HEK293T (cell line): ENCODE results near the gene KIAA1549.

Source experiments
- CTCF ChIA-PET: fragments of 350-600 bp; formaldehyde crosslinking; extraction: SDS; loops from one replicate; lab custom pipeline; 2021; ENCODE audit warnings: antibody characterized with exemption, inconsistent platforms; lab: Yijun Ruan, JAX
- POLR2A ChIA-PET: fragments of 350-600 bp; formaldehyde crosslinking; extraction: SDS; loops from one replicate; lab custom pipeline; 2020; ENCODE audit warnings: antibody characterized with exemption, inconsistent platforms; lab: Yijun Ruan, JAX
- DNase-seq: peaks from one replicate; pipeline ENCODE4 v3.0.0; 2012; ENCODE audit warnings: mixed read lengths; ENCODE audit errors: extremely low spot score
- ARNT ChIP-seq: fragments of 450-650 bp; IDR thresholded peaks from 2 replicates; pipeline ENCODE4 v1.6.1; 2017; ENCODE audit warnings: mild to moderate bottlenecking
- BHLHE40 ChIP-seq: fragments of 450-650 bp; IDR thresholded peaks from 2 replicates; pipeline ENCODE4 v1.6.1; 2016; ENCODE audit warnings: mild to moderate bottlenecking, moderate library complexity, borderline replicate concordance
- CTBP1 ChIP-seq: fragments of 450-650 bp; IDR thresholded peaks from 2 replicates; pipeline ENCODE4 v1.6.1; 2016; ENCODE audit warnings: borderline replicate concordance
- ELF4 ChIP-seq: fragments of 450-650 bp; IDR thresholded peaks from 2 replicates; pipeline ENCODE4 v1.6.1; 2017; ENCODE audit warnings: antibody characterized with exemption
- FOXA1 ChIP-seq: fragments of 450-650 bp; IDR thresholded peaks from 2 replicates; pipeline ENCODE4 v1.6.1; 2016; ENCODE audit warnings: mild to moderate bottlenecking
- FOXK2 ChIP-seq: fragments of 450-650 bp; IDR thresholded peaks from 2 replicates; pipeline ENCODE4 v1.6.1; 2016; ENCODE audit warnings: mild to moderate bottlenecking
- FOXM1 ChIP-seq: fragments of 450-650 bp; IDR thresholded peaks from 2 replicates; pipeline ENCODE4 v1.6.1; 2017; ENCODE audit warnings: mild to moderate bottlenecking, borderline replicate concordance
- HDGF ChIP-seq: fragments of 450-650 bp; IDR thresholded peaks from 2 replicates; pipeline ENCODE4 v1.6.1; 2017; ENCODE audit warnings: antibody characterized with exemption, borderline replicate concordance
- L3MBTL2 ChIP-seq: fragments of 450-650 bp; conservative IDR thresholded peaks from 2 replicates; pipeline ENCODE4 v1.6.1; 2016; ENCODE audit warnings: mild to moderate bottlenecking
- LEF1 ChIP-seq: fragments of 450-650 bp; IDR thresholded peaks from 2 replicates; pipeline ENCODE4 v1.6.1; 2017; ENCODE audit warnings: mild to moderate bottlenecking, borderline replicate concordance
- NFRKB ChIP-seq: fragments of 450-650 bp; IDR thresholded peaks from 2 replicates; pipeline ENCODE4 v1.6.1; 2016; ENCODE audit warnings: mild to moderate bottlenecking, moderate library complexity
- SP1 ChIP-seq: fragments of 450-650 bp; IDR thresholded peaks from 2 replicates; pipeline ENCODE4 v1.6.1; 2017
- SUZ12 ChIP-seq: fragments of 450-650 bp; IDR thresholded peaks from 2 replicates; pipeline ENCODE4 v1.6.1; 2016; ENCODE audit warnings: mild to moderate bottlenecking
- TARDBP ChIP-seq: fragments of 450-650 bp; IDR thresholded peaks from 2 replicates; pipeline ENCODE4 v1.6.1; 2016
- ZNF384 ChIP-seq: fragments of 450-650 bp; IDR thresholded peaks from 2 replicates; pipeline ENCODE4 v1.6.1; 2016
- TF ChIP-seq, protein P1 (sequence below): fragments of 450-650 bp; IDR thresholded peaks from 2 replicates; pipeline ENCODE4 v1.6.1; 2016

KIAA1549 gene

DNA sequence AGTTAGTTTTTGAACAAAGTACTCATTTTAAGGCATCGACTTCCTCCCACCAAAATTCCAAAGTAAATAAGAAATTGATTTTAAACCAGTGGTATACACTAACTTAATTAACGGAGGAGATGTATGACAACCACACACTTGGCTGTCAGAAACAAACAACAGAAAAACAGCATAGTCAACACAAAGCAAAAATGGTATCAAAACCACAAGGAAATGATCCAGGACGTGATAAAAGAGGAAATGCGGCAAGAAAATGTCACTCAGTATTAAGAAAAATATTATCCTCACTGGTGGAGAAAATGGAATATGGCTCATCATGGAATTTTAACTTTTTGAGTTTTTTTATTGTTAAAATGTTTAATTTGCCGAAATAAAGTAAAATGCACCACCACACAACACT lies 17.5 kb downstream of the KIAA1549 start:
- ChIA-PET POLR2A (interaction anchor here (1.5 kb wide), 1 partner anchor 15 kb away, joined by 3 read pairs; no protein-coding TSS in a partner anchor), CTCF (no interaction called here)
- no peak for DNase-seq
- TF ChIP-seq NFRKB (no peak), SP1 (no peak), ELF4 (no peak), FOXK2 (no peak), CTBP1 (no peak), BHLHE40 (no peak), LEF1 (no peak), FOXM1 (no peak), SUZ12 (no peak), L3MBTL2 (no peak)
- TF ChIP-seq, protein P1, sequence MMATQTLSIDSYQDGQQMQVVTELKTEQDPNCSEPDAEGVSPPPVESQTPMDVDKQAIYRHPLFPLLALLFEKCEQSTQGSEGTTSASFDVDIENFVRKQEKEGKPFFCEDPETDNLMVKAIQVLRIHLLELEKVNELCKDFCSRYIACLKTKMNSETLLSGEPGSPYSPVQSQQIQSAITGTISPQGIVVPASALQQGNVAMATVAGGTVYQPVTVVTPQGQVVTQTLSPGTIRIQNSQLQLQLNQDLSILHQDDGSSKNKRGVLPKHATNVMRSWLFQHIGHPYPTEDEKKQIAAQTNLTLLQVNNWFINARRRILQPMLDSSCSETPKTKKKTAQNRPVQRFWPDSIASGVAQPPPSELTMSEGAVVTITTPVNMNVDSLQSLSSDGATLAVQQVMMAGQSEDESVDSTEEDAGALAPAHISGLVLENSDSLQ, result no peak

DNA sequence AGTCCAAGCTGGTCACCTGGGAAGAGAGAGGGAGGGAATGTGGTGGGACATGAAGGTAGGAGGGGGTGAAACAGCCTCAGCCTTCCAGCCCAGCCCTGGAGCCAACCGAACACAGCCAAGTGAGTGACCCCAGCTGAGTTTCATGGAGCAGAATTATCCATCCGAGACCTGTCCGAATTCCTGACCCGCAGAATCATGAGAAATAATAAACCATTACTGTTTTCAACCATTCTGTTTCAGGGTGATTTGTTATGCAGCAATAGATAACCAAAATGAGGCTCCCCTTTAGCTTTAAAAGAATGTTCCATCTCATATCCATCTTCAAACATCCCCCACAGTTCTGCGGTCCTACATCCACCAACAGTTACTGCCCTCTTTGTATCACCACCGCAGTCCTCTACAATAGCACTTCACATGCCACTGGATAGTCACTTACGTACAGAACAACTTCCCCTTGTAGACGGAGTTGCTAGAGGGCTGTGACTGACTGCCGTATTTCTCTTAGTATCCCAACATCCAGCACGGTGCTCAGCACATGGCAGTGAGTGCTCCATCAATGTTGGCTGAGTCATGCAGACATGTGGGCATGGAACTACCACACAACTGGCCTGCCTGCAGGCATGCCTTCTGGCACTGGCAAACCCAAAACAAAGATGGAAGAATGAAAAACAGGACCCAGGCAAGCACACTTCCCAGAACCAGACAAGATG lies 18.5 kb downstream of the KIAA1549 start:
- POLR2A ChIA-PET, result interaction anchor here (1.5 kb wide), 1 partner anchor 16 kb away, joined by 3 read pairs; no protein-coding TSS in a partner anchor
- no peak for DNase-seq
- CTCF ChIA-PET, result no interaction called here
- TF ChIP-seq FOXA1 (no peak), ZNF384 (no peak), ELF4 (no peak), ARNT (no peak), NFRKB (no peak), FOXK2 (no peak), CTBP1 (no peak), BHLHE40 (no peak), SUZ12 (no peak), L3MBTL2 (no peak), SP1 (no peak), LEF1 (no peak), TARDBP (no peak), FOXM1 (no peak), HDGF (no peak)
- TF ChIP-seq, protein P1, result no peak

DNA sequence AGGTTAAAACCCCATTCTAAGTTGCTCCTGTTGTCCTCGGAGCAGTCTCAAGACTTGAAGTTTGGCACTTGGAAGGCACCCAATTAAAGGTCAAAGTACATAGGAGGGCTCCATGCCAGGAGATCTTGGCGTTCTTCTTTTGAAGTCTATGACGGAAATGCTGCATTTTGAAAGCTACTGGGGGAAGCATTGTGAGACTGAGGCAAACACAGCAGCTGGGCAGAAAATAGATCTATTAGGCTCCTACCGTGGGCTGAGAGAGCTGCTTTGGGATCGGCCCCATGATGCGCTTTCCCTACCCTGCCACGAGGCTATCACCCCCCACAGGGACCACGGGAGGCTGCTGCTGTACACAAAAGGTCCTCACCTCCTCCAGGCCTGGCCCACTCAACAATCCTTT lies 20.0 kb downstream of the KIAA1549 start:
- no peak for DNase-seq
- TF ChIP-seq FOXM1 (no peak), LEF1 (no peak), HDGF (no peak), ZNF384 (no peak), FOXK2 (no peak), TARDBP (no peak), NFRKB (no peak), BHLHE40 (no peak), ELF4 (no peak), FOXA1 (no peak)
- ChIA-PET CTCF (interaction anchor here (0.7 kb wide), 1 partner anchor 1294 kb away, joined by 3 read pairs; no protein-coding TSS in a partner anchor), POLR2A (no interaction called here)

DNA sequence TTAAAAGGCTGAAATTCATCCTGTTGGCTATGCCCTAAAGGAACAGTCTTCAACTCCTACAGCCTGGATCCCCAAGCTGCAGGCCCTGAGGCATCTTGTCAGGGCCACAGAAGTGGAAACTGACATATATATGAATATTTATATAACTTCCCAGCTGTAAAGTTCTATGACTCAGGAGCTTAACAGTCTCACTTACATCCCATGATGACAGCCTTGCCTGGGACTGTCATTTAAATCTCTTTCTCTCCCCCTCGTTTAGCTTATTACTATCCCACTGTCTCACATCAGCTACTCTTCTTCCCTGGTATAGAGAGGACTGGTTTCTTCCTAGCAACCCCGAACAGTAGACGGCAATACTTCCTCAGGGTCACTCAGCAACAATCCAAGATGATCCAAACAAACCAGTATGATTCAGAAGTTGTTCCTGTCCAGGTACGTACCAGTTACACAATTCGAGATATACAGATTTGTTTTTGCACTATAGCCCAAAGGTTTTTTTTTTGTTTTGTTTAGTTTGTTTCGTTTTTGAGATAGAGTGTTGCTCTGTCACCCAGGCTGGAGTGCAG lies 22.7 kb downstream of the KIAA1549 start:
- CTCF ChIA-PET, result interaction anchor here (0.6 to 0.7 kb wide), 3 partner anchors 10 to 72 kb away, joined by 3 to 4 read pairs (median 3); no protein-coding TSS in a partner anchor

DNA sequence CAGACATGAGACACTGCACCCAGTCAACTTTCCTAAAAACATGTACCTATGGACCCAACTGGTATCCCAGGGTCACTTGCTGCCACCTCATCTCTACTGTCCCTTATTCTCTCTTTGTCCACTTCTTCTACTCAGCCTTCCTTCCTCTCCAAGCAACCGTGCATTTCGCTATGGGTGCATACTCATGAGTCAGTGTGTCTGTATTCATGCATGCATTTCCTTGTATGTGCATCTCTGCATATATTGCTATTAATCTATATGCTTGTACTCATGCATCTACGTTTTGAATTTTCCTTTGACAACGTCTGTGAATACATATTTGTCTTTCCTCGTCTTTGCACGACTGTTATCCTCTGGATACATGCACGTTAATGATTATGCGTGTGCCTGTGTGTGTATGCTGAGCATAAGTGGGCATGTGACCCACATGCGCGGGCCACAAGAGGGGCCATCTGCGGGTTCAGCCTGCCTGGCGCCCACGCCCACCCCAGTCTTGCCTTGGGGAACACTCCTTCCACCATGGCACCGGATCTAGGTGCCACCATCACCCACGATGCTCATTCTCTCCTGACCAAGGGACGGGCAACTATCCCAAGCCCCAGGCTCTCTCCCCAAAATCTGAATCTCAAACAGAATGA lies 23.3 kb downstream of the KIAA1549 start:
- POLR2A ChIA-PET, result no interaction called here

More for the DNA sequence above, 22.7 kb downstream of the KIAA1549 start:
- DNase-seq, result no peak
- TF ChIP-seq ZNF384 (no peak), FOXM1 (no peak), SUZ12 (no peak), SP1 (no peak), HDGF (no peak), FOXA1 (no peak), ARNT (no peak), FOXK2 (no peak), NFRKB (no peak), LEF1 (no peak), ELF4 (no peak), TARDBP (no peak)
- POLR2A ChIA-PET, result no interaction called here

More for the DNA sequence above, 23.3 kb downstream of the KIAA1549 start:
- no peak for DNase-seq
- CTCF ChIA-PET, result interaction anchor here (0.6 kb wide), 1 partner anchor 71 kb away, joined by 4 read pairs; no protein-coding TSS in a partner anchor
- TF ChIP-seq SP1 (no peak), CTBP1 (no peak), SUZ12 (no peak), ARNT (no peak), FOXK2 (no peak), ZNF384 (no peak), FOXM1 (no peak), BHLHE40 (no peak), FOXA1 (no peak)
- TF ChIP-seq, protein P1, result no peak
